ENCODE results near the gene ACOX1.

The ACOX1 gene

GRCh38 chr17:75998327-75998795 lies 19.4 kb upstream of the ACOX1 start:
- Histone ChIP-seq H4K8ac (ENCODE audit: low read depth, low read length) (no peak overlapping the region), H3K79me1 (ENCODE audit: low read depth, low read length) (peaks cover 2% of the 10 kb centered on the region), H3K9ac (ENCODE audit: low read depth, low read length, poor library complexity) (no peak overlapping the region), H3K23ac (ENCODE audit: low read depth, low read length, poor library complexity) (no peak overlapping the region), H3K4ac (ENCODE audit: low read length) (no peak overlapping the region), H3K4me3 (ENCODE audit: low read length in 2 of 2) (no peak overlapping the region), H4K91ac (ENCODE audit: low read depth, low read length, poor library complexity) (no peak overlapping the region), H2AK5ac (ENCODE audit: low read depth, low read length) (no peak overlapping the region), H2BK5ac (ENCODE audit: low read length) (no peak overlapping the region), H3K4me1 (ENCODE audit: control insufficient read depth in 2 of 2, insufficient read depth in 1 of 2, low read depth in 1 of 2, low read length in 2 of 2) (peaks cover 4 to 7% of the 10 kb centered on the region in 2 donors), H3K18ac (ENCODE audit: low read length) (no peak overlapping the region), H3K27me3 (ENCODE audit: control insufficient read depth in 3 of 3, insufficient read depth in 3 of 3, low read depth in 1 of 3, low read length in 3 of 3) (no peaks in the 10 kb centered on the region), H2BK12ac (ENCODE audit: low read length) (peak overlapping the region; percentile 22), H2BK120ac (ENCODE audit: low read depth, low read length) (no peak overlapping the region), H3K4me2 (ENCODE audit: insufficient read depth, low read length, poor library complexity, severe bottlenecking) (no peak overlapping the region), H3K36me3 (replicated peaks in 1 of 2; ENCODE audit: control insufficient read depth in 2 of 2, insufficient read depth in 2 of 2, low read length in 2 of 2) (peaks cover 0 to 16% of the 10 kb centered on the region in 2 donors), H2BK15ac (ENCODE audit: low read length) (no peak overlapping the region), H2AFZ (ENCODE audit: low read length) (no peak overlapping the region), H3K14ac (ENCODE audit: low read length) (peak overlapping the region; percentile 82), H3K9me3 (replicated peaks in 1 of 2; ENCODE audit: control insufficient read depth in 2 of 2, insufficient read depth in 1 of 2, low read depth in 1 of 2, low read length in 2 of 2) (no peaks in the 10 kb centered on the region), H3K27ac (replicated peaks; ENCODE audit: low read length) (no peak overlapping the region)
- no peak for DNase-seq (ENCODE audit: low spot score)
- WGBS, 2 donors (ENCODE audit: extremely low coverage in 2 of 2, insufficient read length in 2 of 2, insufficient replicate concordance in 1 of 2) = no CpG with 5 or more reads among the region's 9 CpGs

GRCh38 chr17:75996665-75997590 lies 18.0 kb upstream of the ACOX1 start:
- H2BK12ac ChIP-seq (ENCODE audit: low read length) = no peak overlapping the region
- H3K79me1 ChIP-seq (ENCODE audit: low read depth, low read length) = peaks cover 2% of the 10 kb centered on the region
- H2BK120ac ChIP-seq (ENCODE audit: low read depth, low read length) = no peak overlapping the region
- no peak overlapping the region for H2AK5ac ChIP-seq (ENCODE audit: low read depth, low read length)
- H3K4me3 ChIP-seq (ENCODE audit: low read length in 2 of 2) = no peak overlapping the region
- H3K27ac ChIP-seq (replicated peaks; ENCODE audit: low read length) = no peak overlapping the region
- no peak overlapping the region for H4K8ac ChIP-seq (ENCODE audit: low read depth, low read length)
- peak overlapping the region; percentile 73 for H2AFZ ChIP-seq (ENCODE audit: low read length)
- peaks cover 0 to 17% of the 10 kb centered on the region in 2 donors for H3K36me3 ChIP-seq (replicated peaks in 1 of 2; ENCODE audit: control insufficient read depth in 2 of 2, insufficient read depth in 2 of 2, low read length in 2 of 2)
- H3K4me2 ChIP-seq (ENCODE audit: insufficient read depth, low read length, poor library complexity, severe bottlenecking) = no peak overlapping the region
- peak overlapping the region; percentile 56 for H3K14ac ChIP-seq (ENCODE audit: low read length)
- H3K4ac ChIP-seq (ENCODE audit: low read length) = no peak overlapping the region
- peaks cover 4 to 7% of the 10 kb centered on the region in 2 donors for H3K4me1 ChIP-seq (ENCODE audit: control insufficient read depth in 2 of 2, insufficient read depth in 1 of 2, low read depth in 1 of 2, low read length in 2 of 2)
- no peak overlapping the region for H4K91ac ChIP-seq (ENCODE audit: low read depth, low read length, poor library complexity)
- DNase-seq (ENCODE audit: low spot score) = no peak
- no peaks in the 10 kb centered on the region for H3K27me3 ChIP-seq (ENCODE audit: control insufficient read depth in 3 of 3, insufficient read depth in 3 of 3, low read depth in 1 of 3, low read length in 3 of 3)
- no peaks in the 10 kb centered on the region for H3K9me3 ChIP-seq (replicated peaks in 1 of 2; ENCODE audit: control insufficient read depth in 2 of 2, insufficient read depth in 1 of 2, low read depth in 1 of 2, low read length in 2 of 2)
- H2BK5ac ChIP-seq (ENCODE audit: low read length) = peak overlapping the region; percentile 90
- H3K18ac ChIP-seq (ENCODE audit: low read length) = peak overlapping the region; percentile 38
- peak overlapping the region; percentile 55 for H3K23ac ChIP-seq (ENCODE audit: low read depth, low read length, poor library complexity)
- H2BK15ac ChIP-seq (ENCODE audit: low read length) = no peak overlapping the region
- H3K9ac ChIP-seq (ENCODE audit: low read depth, low read length, poor library complexity) = no peak overlapping the region
- WGBS, 2 donors (ENCODE audit: extremely low coverage in 2 of 2, insufficient read length in 2 of 2, insufficient replicate concordance in 1 of 2) = no CpG with 5 or more reads among the region's 18 CpGs

GRCh38 chr17:75995385-75995925 lies 16.5 kb upstream of the ACOX1 start:
- no peak overlapping the region for H2AK5ac ChIP-seq (ENCODE audit: low read depth, low read length)
- H3K27me3 ChIP-seq (ENCODE audit: control insufficient read depth in 3 of 3, insufficient read depth in 3 of 3, low read depth in 1 of 3, low read length in 3 of 3) = no peaks in the 10 kb centered on the region
- H3K79me1 ChIP-seq (ENCODE audit: low read depth, low read length) = peaks cover 2% of the 10 kb centered on the region
- H4K91ac ChIP-seq (ENCODE audit: low read depth, low read length, poor library complexity) = no peak overlapping the region
- H2BK5ac ChIP-seq (ENCODE audit: low read length) = no peak overlapping the region
- no peak overlapping the region for H4K8ac ChIP-seq (ENCODE audit: low read depth, low read length)
- H2BK12ac ChIP-seq (ENCODE audit: low read length) = no peak overlapping the region
- no peak overlapping the region for H2BK15ac ChIP-seq (ENCODE audit: low read length)
- no peaks in the 10 kb centered on the region for H3K9me3 ChIP-seq (replicated peaks in 1 of 2; ENCODE audit: control insufficient read depth in 2 of 2, insufficient read depth in 1 of 2, low read depth in 1 of 2, low read length in 2 of 2)
- H3K4me1 ChIP-seq (ENCODE audit: control insufficient read depth in 2 of 2, insufficient read depth in 1 of 2, low read depth in 1 of 2, low read length in 2 of 2) = peaks cover 4 to 5% of the 10 kb centered on the region in 2 donors
- no peak overlapping the region for H2AFZ ChIP-seq (ENCODE audit: low read length)
- H3K4ac ChIP-seq (ENCODE audit: low read length) = no peak overlapping the region
- no peak for DNase-seq (ENCODE audit: low spot score)
- H3K27ac ChIP-seq (replicated peaks; ENCODE audit: low read length) = no peak overlapping the region
- H3K18ac ChIP-seq (ENCODE audit: low read length) = no peak overlapping the region
- H3K14ac ChIP-seq (ENCODE audit: low read length) = no peak overlapping the region
- H3K23ac ChIP-seq (ENCODE audit: low read depth, low read length, poor library complexity) = no peak overlapping the region
- no CpG with 5 or more reads among the region's 7 CpGs for WGBS, 2 donors (ENCODE audit: extremely low coverage in 2 of 2, insufficient read length in 2 of 2, insufficient replicate concordance in 1 of 2)
- H3K36me3 ChIP-seq (replicated peaks in 1 of 2; ENCODE audit: control insufficient read depth in 2 of 2, insufficient read depth in 2 of 2, low read length in 2 of 2) = peaks cover 2 to 25% of the 10 kb centered on the region in 2 donors
- no peak overlapping the region for H3K4me3 ChIP-seq (ENCODE audit: low read length in 2 of 2)
- H3K9ac ChIP-seq (ENCODE audit: low read depth, low read length, poor library complexity) = no peak overlapping the region
- no peak overlapping the region for H3K4me2 ChIP-seq (ENCODE audit: insufficient read depth, low read length, poor library complexity, severe bottlenecking)
- H2BK120ac ChIP-seq (ENCODE audit: low read depth, low read length) = no peak overlapping the region

- no CpG with 5 or more reads among the region's 5 CpGs for WGBS, 2 donors (ENCODE audit: extremely low coverage in 2 of 2, insufficient read length in 2 of 2, insufficient replicate concordance in 1 of 2)
- no peak overlapping the region for H2BK120ac ChIP-seq (ENCODE audit: low read depth, low read length)
- H3K36me3 ChIP-seq (replicated peaks in 1 of 2; ENCODE audit: control insufficient read depth in 2 of 2, insufficient read depth in 2 of 2, low read length in 2 of 2) = peaks cover 2 to 25% of the 10 kb centered on the region in 2 donors
- H2BK5ac ChIP-seq (ENCODE audit: low read length) = no peak overlapping the region
- no peak overlapping the region for H2BK15ac ChIP-seq (ENCODE audit: low read length)
- H3K14ac ChIP-seq (ENCODE audit: low read length) = no peak overlapping the region
- H3K4me1 ChIP-seq (ENCODE audit: control insufficient read depth in 2 of 2, insufficient read depth in 1 of 2, low read depth in 1 of 2, low read length in 2 of 2) = peaks cover 1 to 4% of the 10 kb centered on the region in 2 donors
- no peak overlapping the region for H2AK5ac ChIP-seq (ENCODE audit: low read depth, low read length)
- H3K23ac ChIP-seq (ENCODE audit: low read depth, low read length, poor library complexity) = no peak overlapping the region
- no peak overlapping the region for H3K4me3 ChIP-seq (ENCODE audit: low read length in 2 of 2)
- no peak overlapping the region for H3K4me2 ChIP-seq (ENCODE audit: insufficient read depth, low read length, poor library complexity, severe bottlenecking)
- peaks cover under 1% of the 10 kb centered on the region for H3K79me1 ChIP-seq (ENCODE audit: low read depth, low read length)
- no peak overlapping the region for H2BK12ac ChIP-seq (ENCODE audit: low read length)
- H3K9me3 ChIP-seq (replicated peaks in 1 of 2; ENCODE audit: control insufficient read depth in 2 of 2, insufficient read depth in 1 of 2, low read depth in 1 of 2, low read length in 2 of 2) = no peaks in the 10 kb centered on the region
- no peak overlapping the region for H3K27ac ChIP-seq (replicated peaks; ENCODE audit: low read length)
- no peak for DNase-seq (ENCODE audit: low spot score)
- no peak overlapping the region for H3K18ac ChIP-seq (ENCODE audit: low read length)
- H3K4ac ChIP-seq (ENCODE audit: low read length) = no peak overlapping the region
- H4K91ac ChIP-seq (ENCODE audit: low read depth, low read length, poor library complexity) = no peak overlapping the region
- no peak overlapping the region for H3K9ac ChIP-seq (ENCODE audit: low read depth, low read length, poor library complexity)
- no peak overlapping the region for H4K8ac ChIP-seq (ENCODE audit: low read depth, low read length)
- no peak overlapping the region for H2AFZ ChIP-seq (ENCODE audit: low read length)
- H3K27me3 ChIP-seq (ENCODE audit: control insufficient read depth in 3 of 3, insufficient read depth in 3 of 3, low read depth in 1 of 3, low read length in 3 of 3) = no peaks in the 10 kb centered on the region
Observed at GRCh38 chr17:75994802-75995370, 15.9 kb upstream of the ACOX1 start.
